NCI-H2196 (cell line): Measurements from ENCODE around the gene VPS13D.

Source experiments
- DNase-seq: peaks from one replicate; lab custom pipeline; 2025; ENCODE audit not compliant: unreplicated experiment; lab: John Stamatoyannopoulos, UW

The VPS13D gene

GRCh38 chr1:12230549-12231275 is 882 bp downstream of the VPS13D start:
- DNase-seq, result no peak

GRCh38 chr1:12231276-12231595 is 1.4 kb downstream of the VPS13D start:
- no peak for DNase-seq

DNA sequence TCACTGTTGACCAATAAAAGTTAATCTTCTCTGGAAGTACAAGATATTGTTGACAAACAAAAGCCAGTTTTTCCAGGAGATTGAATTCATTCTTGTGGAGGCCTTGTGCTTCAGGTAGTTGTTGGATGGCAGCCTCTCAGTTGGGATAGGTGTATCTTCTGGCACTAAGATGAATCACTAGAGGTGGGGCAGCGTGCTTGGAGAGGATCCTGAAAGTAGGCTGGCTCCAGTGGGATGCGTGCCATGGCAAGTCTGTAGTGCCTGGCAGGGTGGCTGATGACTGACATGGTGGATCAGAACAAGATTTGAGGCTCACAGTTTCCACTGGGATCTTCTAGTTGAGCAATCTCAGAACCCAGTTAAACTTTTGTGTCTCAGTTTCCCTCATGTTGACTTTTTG is 2.4 kb downstream of the VPS13D start:
- DNase-seq, result no peak

- no peak for DNase-seq
These were observed 14.2 kb downstream of the VPS13D start for GRCh38 chr1:12244078-12244477.

DNA sequence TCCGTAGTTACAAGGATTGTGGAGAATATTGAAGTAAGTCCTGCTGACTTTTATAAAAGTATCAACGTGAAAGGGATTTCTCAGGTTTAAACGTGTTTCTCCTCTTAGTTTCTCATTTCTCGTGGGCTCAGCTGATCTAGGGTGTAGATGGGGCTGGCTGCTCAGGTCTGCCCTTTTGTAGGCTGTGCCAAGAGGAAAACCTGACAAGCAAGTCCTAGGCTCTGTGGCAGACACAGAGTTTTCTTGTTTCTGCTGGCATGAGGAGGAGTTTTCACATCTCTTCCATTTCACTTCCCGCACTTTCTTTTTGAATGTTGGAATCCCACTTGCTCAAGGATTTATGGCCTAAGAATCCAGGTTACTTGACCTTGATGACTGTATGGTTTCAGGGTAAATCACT is 14.8 kb downstream of the VPS13D start:
- DNase-seq, result no peak

GRCh38 chr1:12245116-12245515 is 15.3 kb downstream of the VPS13D start:
- no peak for DNase-seq

- DNase-seq, result no peak
These were observed 15.9 kb downstream of the VPS13D start for GRCh38 chr1:12245733-12246132.

DNA sequence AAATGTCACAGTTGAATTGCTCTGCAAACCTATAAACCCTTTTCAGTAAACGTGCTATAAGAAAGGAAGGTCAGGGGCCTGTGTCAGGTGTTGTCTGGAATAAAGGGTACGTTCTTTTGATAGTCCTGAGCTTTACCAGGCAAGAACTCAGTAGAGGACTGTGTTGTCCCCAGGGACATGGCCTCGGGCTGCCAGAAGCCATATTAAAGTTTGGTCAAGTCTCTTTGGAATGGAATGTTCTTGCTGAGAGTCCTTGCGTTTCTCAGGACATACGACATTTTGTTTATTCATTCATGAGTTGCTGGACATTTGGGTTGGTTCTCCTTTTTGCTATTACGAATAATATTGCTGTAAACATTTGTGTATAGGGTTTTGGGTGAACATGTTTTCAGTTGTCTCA is 16.8 kb downstream of the VPS13D start:
- no peak for DNase-seq

DNA sequence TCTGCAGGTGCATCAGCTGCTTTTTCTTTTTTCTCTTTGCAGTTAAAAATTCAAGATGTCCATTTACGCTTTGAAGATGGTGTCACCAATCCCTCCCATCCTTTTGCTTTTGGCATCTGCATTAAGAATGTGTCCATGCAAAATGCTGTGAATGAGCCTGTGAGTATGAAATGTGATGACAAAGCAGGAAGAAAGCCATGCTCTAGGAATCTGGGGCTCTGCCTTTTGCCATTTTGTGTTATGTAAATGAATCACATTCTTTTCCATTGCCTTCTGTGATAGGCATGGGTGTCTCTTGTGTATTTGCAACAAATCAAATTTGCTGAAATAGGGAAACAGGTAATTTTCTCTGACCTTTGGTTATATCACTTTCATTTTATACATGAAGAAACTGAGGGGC is 19.4 kb downstream of the VPS13D start:
- DNase-seq, result no peak

DNA sequence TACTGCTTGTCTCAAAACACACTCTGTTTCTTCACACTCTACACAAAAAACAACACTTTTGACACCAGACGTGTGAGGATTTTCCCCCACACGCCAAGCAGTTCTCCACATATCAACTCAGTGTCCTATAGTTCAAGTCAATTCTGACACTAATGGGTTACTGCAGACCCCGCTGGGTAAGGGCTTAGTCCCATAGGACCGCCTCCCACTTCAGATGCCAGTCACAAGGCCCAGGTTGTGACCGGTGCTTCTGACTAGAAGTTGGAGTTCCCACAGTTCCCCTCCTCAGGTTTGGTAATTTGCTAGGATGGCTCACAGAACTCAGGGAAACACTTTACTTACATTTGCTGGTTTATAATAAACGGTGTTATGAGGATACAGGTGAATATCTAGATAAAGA is 19.9 kb downstream of the VPS13D start:
- no peak for DNase-seq

- no peak for DNase-seq
These were observed 21.6 kb downstream of the VPS13D start for GRCh38 chr1:12251442-12251841.

DNA sequence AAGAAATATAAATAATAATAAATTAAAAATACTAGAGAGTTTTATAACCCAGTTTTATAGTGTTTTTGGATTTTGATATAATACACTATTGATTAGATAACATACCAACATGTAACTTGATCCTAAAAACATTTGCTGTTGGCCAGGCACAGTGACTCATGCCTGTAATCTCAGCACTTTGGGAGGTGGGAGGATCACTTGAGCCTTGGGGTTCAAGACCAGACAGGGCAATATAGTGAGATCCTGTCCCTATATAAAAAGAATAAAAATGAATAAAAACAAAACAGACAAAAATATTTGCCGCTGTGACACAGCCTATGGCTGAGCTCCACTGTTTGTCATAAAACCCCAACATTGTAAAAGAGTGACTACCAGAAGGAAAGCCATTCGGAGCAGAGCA is 26.1 kb downstream of the VPS13D start:
- no peak for DNase-seq

GRCh38 chr1:12258272-12258671 is 28.4 kb downstream of the VPS13D start:
- no peak for DNase-seq

DNA sequence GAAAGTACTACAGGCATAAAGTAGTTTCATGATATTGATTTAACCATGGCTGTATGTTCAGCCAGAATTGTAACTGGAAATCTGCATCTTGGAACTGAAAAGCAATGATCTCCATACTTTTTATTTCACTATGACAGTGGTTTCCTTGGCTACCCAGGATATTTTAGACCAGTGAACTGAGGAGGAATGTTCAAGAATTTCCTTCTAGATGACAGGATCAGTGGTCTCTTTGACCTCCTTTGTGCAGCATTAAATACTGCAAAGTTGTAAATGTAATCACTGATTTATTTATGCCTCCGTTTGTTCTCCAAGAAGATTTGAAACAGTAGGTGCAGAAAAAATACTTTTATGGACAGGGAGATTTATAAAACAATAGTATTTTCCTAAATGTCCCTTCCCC is 39.5 kb downstream of the VPS13D start:
- DNase-seq, result no peak

GRCh38 chr1:12271033-12271432 is 41.2 kb downstream of the VPS13D start:
- no peak for DNase-seq

DNA sequence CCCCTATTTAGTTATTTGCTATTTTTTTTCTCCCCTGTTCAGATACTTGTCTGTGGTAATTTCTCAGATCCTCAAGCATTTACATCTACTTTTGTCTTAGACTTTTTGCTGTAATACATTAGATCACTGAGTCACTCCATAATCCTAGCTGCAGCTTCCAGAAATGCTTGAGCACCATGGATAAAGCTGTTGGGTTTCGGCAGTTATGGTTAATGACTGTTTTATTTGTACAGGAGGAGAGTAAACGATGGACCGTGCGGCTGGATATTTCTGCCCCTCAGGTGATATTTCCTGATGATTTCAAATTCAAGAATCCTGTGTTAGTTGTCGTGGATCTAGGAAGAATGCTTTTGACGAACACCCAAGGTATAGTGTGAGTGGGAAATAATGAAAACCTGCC is 42.9 kb downstream of the VPS13D start:
- DNase-seq, result no peak

- DNase-seq, result peak; percentile 25
These were observed 45.5 kb downstream of the VPS13D start for GRCh38 chr1:12275370-12275769.

DNA sequence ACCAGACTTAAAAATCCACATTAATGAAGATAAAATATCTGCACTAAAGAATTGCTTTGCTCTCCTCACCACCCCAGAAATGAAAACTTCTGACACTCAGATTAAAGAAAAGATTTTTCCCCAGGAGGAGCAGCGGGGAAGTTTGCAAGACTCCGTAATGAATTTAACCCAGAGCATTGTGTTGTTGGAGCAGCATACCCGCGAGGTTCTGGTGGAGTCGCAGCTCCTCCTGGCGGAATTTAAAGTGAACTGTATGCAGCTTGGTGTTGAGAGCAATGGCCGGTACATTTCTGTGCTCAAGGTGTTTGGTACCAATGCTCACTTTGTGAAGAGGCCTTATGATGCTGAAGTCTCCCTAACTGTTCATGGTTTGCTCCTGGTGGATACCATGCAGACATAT is 46.4 kb downstream of the VPS13D start:
- no peak for DNase-seq

- no peak for DNase-seq
These were observed 49.2 kb downstream of the VPS13D start for GRCh38 chr1:12279003-12279402.

DNA sequence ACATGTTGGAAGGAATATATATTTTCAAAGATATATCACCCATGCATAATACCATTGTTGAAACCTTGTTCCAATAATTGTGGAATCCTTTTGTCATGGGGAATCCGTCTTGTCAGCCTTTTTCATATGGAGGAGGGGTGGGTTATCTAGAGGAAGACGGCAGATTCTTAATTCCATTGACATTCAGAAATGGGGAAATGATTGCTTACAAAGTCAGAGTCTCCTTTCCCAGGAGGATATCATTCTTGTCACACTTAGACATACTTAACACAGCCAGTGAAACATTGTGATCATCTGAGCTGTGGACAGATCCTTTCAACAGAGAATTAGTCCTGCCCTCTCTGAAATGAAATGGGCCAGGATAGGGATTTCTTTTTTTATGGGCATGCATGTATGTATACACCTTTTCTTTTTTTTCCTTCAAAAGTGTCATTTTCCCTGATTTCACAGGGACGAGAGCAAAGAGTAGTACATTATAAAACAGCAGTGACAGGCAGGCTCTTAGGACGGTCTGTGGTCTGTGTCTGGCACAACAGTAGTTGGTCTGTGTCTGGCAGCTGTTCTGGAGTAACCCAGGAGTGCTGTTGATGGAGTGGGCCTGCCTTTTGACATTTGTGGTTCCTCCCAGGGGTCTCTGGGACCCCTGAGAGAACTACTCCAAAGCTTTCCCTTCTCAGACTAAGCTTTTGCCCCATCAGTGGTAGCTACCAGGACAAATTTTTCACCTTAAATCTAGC is 50.1 kb downstream of the VPS13D start:
- DNase-seq, result no peak

DNA sequence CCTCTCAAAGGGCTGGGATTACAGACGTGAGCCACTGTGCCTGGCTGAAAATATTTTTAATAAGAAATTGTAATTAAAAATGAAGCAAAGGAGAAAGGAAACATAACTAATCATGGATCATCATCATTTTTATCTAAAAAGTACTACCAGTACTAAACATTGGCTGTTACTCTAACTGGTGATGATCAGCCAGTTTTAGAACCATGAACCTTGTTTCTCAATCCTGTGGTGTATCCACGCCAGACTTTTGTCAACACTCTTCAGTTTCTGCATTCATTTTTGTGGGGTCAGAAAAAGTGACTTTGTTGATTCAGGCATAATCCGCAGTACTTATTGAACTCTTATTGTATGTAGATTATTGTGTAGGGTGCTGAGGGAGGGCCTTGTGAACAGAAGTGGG is 52.3 kb downstream of the VPS13D start:
- no peak for DNase-seq

DNA sequence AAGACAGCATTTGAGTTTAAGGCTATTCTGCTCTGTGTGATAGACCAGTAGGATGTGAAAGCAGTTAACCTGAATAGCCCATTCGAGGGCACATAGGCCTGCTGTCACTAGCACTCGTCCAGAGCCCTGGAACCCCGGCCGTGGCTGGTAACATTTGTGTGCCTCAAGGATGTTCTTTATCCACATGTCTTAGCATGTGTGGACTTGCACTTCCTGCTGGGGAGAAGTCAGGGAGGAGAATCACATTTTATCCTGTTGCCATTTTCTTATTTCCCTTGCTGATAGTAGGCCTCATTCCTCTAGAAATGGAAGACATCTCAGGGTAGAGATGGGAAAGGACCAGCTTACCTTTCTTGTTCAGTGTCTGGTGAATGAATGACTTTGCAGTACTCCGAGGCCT is 54.7 kb downstream of the VPS13D start:
- DNase-seq, result no peak
